Subcutaneous adipose tissue (tissue), 4 donors: ENCODE measurements around the gene FSTL4. TPM values are rescaled to one million over a fixed set of nuclear protein-coding genes. Genes with fewer than 3 reads are reported as not detected.

Experiments used
- CTCF ChIP-seq: fragments of 450-650 bp; IDR thresholded peaks from one replicate; pipeline ENCODE4 v1.5.1; 2016; ENCODE audit warnings: low read depth, mild to moderate bottlenecking, control low read depth, antibody characterized with exemption, moderate library complexity
- total RNA-seq, 4 donors: library from RNA; depleted of rRNA; stranded (reverse); fragments of >200 nt; gene quantifications; one replicate each; pipeline ENCODE4 v1.1.0, GENCODE V29; 2016

FSTL4 gene
- total RNA-seq, 4 donors from 2014 or later, result not detected

- no peak for TF ChIP-seq CTCF
Observed at GRCh38 chr5:133236976-133237375, 375.4 kb downstream of the FSTL4 start.

GRCh38 chr5:133236541-133236951, 375.8 kb downstream of the FSTL4 start:
- TF ChIP-seq CTCF, result no peak

GRCh38 chr5:133235696-133236426, 376.5 kb downstream of the FSTL4 start:
- no peak for TF ChIP-seq CTCF

GRCh38 chr5:133234911-133235310, 377.4 kb downstream of the FSTL4 start:
- no peak for TF ChIP-seq CTCF

- TF ChIP-seq CTCF, result no peak
Observed at GRCh38 chr5:133234273-133234672, 378.1 kb downstream of the FSTL4 start.

- no peak for TF ChIP-seq CTCF
Observed at GRCh38 chr5:133233616-133234015, 378.7 kb downstream of the FSTL4 start.

- TF ChIP-seq CTCF, result no peak
Observed at GRCh38 chr5:133232911-133233310, 379.4 kb downstream of the FSTL4 start.
